NCI-H1105 (cell line): ENCODE results near the gene RAD23B.

Source experiments
- DNase-seq: peaks from one replicate; lab custom pipeline; 2025; lab: John Stamatoyannopoulos, UW

The RAD23B gene

GRCh38 chr9:107375651-107376369 is 92.7 kb downstream of the RAD23B start:
- no peak for DNase-seq

- no peak for DNase-seq
Observed at GRCh38 chr9:107378006-107378405, 94.9 kb downstream of the RAD23B start.
